ENCODE measurements around the gene MAP2K5.

The MAP2K5 gene

DNA sequence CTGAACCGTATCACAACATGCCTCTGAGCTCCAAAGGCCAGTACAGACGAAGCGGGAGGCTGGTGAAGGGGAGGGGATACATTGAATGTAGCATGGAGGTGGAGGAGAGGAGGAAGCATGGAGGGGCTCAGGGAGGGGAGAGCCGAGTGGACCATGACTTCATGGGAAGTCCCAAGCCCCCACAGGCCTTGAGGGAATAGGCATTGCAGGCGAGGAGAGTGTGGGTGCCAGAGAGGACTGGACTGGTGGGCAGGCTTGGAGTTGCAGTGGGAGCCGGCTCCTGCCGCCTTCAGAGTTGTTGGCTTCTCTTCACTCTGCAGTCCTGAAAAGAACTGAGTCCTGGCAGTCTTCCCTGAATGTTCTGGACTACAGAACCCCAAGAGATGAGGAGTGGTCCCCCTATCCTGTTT is 300.6 kb downstream of the MAP2K5 start:
- DNase-seq: no peak

DNA sequence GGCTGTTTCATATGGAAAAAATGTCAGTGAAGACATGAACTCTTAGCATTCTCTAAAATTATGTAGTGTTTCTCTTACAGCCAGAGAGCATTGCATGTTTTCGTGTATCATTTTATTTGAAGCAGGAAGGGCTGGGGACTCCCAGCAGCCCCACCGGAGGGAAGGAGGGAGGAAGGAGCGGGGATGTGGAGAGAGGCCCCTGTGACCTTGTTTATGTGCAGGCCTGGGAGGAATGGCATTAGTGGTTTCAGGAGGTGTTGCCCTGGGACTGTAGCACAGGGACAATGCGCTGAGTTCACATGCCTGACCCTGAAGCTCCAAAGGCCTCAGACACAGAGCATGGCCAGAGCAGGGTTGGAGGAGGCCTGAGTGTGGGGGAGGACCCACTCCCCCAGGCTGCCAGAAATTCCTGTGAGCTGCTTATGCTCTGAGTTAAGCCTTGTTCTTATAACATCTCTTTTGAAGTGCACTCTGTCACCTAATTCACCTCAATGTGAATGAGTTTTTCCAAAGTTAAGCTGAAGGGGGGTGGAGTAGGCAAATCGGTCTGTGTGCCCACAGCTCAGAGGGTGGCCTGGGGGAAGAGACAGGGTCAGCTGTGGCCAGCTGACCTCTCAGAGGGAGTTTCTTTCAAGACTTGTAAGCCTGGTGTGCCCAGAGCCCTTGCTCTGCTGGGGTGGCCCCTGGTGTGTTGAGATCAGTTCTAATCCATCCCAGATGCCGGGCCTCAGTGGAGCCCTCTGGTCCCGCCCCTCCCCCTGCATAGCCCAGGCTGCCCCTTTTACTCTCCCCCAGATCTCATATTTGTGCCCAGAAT is 301.3 kb downstream of the MAP2K5 start:
- no peak for DNase-seq

DNA sequence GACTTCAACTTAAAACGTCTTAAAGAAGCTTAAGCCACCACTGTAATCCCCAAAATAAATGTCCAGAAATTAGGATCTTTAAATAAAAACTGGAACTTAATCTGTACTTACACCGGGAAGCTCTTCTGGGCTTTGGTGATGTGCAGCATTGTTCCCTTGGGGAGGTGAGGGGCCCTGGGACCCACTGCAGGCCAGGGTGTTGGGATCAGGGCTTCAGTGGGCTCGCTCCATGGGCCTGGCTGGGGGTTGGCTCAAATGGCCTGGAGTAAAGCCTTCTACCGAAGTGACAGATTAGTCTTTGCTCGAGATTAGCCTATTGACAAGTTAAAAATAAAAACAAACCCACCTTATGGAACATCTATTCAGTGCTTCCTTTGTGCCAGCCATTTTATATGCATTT is 303.5 kb downstream of the MAP2K5 start:
- DNase-seq: no peak

DNA sequence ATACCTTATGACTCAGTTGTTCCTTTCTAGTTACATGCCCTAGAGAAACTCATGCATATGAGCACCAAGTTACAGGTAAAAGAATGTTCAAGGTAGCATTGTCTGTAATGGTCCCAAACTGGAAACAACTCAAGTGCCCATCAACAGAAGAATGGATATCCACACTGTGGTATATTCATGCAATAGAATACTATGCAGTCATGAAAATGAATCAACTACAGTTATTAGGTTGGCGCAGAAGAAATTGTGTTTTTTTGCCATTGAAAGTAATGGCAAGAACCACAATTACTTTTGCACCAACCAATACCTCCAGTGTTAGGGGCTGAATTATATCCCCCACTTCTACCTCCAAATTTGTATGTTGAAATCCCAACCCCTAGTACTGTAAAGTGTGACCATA is 307.0 kb downstream of the MAP2K5 start:
- DNase-seq: no peak

DNA sequence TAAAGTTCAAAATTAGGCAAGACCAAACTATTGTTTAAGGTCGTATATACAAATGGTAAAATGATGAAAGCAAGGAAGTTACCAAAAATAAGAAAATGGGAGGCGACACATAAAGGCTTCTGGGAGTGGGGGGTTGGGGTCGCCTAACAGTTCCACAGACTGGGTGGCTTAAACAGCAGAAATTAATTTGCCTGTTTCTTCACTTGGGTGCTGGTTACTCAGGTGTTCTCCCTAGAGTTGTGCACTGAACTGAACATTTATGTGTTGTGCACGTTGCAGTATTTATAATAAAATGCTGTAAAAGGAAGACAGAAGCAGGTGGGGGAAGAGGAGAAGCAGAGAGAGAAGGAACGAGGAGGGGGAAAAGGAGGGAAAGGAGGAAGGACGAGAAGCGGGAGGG is 307.8 kb downstream of the MAP2K5 start:
- DNase-seq: no peak

DNA sequence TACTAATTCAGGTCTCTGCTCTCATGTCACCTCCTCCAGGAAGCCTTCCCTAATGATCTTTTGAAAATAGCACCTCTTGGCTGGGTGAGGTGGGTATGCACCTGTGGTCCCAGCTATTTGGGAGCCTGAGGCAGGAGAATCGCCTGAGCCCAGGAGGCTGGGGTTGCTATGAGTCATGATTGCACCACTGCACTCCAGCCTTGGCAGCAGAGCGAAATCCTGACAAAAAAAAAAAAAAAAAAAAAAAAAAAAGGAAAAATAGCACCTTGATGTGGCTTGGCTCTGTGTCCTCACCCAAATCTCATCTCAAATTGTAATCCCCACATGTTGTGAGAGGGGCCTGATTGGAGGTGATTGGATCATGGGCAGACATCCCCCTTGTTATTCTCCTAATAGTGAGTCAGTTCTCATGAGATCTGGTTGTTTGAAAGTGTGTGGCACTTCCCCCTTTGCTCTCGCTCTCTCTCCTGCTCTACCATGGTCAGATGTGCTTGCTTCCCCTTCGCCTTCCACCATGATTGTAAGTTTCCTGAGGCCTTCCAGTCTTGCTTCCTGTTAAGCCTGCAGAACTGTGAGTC is 308.6 kb downstream of the MAP2K5 start:
- DNase-seq: no peak

DNA sequence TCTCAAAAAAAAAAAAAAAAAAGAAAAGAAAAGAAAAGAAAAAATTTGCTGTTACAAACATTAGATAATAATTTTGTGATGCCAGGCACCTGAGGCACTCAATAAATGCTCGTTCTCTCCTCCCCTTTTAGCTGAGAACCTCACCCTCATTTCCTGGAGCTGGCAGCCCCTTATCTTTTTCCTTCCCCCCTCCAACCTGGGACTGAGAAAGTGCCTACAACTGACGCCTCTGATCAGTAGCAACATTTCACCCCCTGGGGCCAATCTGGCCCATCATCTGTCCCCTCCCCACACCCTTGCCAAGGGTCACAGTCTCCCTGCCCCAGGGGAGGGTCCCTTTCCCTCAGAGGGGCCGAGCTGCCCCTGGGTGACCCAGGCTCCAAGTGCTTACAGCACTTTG is 309.9 kb downstream of the MAP2K5 start:
- DNase-seq: no peak

DNA sequence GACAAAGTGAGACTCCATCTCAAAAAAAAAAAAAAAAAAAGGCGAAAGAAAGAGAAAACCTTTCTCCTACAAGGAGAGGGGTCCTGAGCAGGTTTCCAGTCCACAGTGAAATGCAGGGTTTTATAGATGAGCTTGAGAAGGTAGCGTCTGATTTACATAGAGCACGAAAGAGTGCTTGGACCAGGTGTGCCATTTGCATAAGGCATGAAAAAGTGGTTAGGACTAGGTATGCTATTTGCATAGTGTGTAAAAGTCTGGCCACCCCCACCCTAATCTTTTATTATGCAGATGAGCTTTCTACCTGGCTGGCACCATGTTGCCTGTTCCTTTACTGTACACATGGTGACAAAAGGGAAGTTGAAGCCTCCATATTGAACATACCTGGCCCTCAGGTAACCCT is 311.0 kb downstream of the MAP2K5 start:
- no peak for DNase-seq

DNA sequence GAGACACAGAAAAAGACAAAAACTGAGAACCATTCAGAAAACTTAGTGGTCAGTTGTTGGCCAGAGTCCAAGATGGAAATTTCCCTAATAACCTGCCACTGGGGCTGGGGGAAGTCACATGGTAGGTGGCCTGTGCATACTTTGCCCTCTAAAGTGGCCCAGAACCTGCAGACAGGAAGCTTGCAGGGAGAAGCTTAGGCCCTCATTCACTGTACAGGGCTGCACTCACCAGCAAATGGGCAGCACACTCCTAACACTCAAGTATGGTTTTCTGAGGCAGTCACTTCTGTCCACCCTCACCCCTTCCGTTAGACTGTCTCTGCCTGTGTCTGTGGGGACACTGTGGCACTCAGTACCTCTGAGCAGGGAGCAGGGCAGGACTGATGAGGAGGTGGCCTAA is 311.9 kb downstream of the MAP2K5 start:
- no peak for DNase-seq

DNA sequence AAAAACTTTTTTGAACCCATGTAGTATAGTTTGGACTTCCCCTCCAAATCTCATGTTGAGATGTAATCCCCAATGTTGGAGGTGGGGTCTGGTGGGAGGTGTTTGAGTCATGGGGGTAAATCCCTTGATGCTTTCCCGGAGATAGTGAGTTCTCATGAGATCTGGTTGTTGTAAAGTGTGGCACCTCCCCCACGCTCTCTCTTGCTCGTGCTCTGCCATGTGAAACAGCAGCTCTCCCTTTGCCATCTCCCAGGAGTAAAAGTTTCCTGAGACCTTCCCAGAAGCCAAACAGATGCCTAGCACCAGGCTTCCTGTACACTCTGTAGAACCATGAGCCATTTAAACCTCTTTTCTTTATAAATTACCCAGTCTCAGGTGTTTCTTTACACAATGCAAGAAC is 313.3 kb downstream of the MAP2K5 start:
- no peak for DNase-seq

Measured in activated T-cell treated with anti-CD3 and anti-CD28 coated beads for 4 hours (primary cell).